Measurements from ENCODE around the gene CELF6.

- TF ChIP-seq, protein P1, sequence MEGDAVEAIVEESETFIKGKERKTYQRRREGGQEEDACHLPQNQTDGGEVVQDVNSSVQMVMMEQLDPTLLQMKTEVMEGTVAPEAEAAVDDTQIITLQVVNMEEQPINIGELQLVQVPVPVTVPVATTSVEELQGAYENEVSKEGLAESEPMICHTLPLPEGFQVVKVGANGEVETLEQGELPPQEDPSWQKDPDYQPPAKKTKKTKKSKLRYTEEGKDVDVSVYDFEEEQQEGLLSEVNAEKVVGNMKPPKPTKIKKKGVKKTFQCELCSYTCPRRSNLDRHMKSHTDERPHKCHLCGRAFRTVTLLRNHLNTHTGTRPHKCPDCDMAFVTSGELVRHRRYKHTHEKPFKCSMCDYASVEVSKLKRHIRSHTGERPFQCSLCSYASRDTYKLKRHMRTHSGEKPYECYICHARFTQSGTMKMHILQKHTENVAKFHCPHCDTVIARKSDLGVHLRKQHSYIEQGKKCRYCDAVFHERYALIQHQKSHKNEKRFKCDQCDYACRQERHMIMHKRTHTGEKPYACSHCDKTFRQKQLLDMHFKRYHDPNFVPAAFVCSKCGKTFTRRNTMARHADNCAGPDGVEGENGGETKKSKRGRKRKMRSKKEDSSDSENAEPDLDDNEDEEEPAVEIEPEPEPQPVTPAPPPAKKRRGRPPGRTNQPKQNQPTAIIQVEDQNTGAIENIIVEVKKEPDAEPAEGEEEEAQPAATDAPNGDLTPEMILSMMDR (conservative IDR thresholded peaks at IDR 0.05 in 1 of 2, IDR thresholded peaks at IDR 0.05 in 1 of 2; ENCODE audit: low read depth in 1 of 2, low read length in 2 of 2), result no peak
- TF ChIP-seq EZH2 (IDR thresholded peaks at IDR 0.05; ENCODE audit: low read length, missing control alignments), result no peak
These were observed 6.5 kb downstream of the CELF6 start for GRCh38 chr15:72313448-72313840.
